ENCODE results near the gene COL9A2. TPM values are rescaled to one million over a fixed set of nuclear protein-coding genes. Genes with fewer than 3 reads are reported as not detected.

The COL9A2 gene
- total RNA-seq (2014; rRNA removed; shearing (Covaris generic)) = 9.9 and 10.6 TPM in 2 replicates

DNA sequence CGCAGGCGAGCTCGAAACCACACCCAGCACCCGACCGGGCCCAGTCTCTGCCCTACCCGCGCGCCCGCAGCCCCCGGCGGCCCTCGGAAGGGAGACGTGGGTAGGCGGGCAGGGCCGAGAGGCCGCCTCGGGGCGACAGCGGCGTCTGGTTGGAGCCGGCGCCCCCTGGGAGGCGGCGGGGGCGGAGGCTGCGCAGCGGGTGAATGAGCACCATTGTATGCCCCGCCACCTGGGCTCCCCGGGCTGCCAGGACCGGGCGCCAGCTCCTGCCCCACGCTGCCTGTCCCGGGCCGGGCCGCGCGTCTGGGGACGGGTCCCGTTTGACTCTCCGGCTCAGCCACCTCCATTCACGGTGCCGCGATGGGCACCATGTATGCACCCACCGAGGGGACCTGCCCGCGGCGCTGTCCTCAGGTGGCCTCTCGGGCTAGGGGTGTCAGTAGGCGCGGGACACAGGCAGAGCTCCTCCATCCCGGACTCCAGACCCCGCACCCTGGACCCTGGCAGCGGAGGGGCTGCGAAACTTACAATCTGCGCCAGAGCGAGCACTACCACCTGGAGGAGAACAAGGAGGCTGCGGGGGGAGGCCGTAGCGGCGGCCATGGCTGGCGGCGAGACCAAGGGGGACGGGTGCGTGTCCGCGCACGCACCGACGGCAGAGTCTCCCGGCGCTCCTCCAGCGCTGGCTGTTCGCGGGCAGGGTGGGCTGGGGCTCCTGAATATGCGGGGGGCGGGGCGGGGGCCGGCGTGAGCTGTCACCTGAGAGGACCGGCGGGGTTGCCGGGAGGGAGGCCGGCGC, at the start of gene COL9A2:
Gene COL9A2 (minus strand): TSS at position 692 of the 799 bp plus-strand sequence. CDS start 89 bp downstream, at position 603.

DNA sequence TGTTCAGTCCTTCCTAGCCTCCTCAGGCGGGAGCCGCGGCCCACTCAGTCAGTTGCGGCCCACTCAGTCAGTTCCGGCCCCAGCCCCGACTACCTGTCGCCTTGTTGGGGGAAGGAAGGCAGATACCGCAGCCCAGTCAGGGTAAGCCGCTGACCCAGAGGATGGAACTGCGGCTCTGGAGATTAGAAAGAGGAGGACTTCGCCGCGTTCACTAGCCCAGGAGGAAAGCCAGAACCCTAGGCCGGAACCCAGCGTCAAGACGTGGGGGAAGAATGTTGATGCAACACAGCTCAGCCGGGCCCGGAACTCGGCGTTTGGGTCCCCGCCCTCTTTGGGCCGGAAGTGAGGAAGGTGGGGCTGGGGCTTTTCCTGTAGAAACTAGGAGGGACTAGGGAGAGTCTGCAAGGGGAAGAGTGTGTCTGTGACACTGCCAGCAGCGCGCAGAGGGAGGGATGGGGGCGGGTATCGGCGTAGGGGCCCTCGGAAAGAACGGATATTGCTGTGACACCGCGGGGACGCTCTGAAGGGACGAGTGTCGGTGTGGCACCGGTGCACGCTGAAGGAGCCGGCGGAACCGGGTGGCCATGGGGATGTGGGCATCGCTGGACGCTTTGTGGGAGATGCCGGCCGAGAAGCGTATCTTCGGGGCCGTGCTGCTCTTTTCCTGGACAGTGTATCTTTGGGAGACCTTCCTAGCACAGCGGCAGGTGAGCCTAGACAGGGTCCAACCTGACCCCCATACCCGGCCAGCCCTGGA, 59.2 kb downstream of the COL9A2 start, which contains the start of gene ZMPSTE24:
Gene ZMPSTE24 (plus strand): TSS at position 549 of the 757 bp plus-strand sequence. CDS start 36 bp downstream, at position 585.

Other genes starting within 250 kb of the COL9A2 start
- gene PPT1, start 220.0 kb downstream of the COL9A2 start, total RNA-seq (2014; rRNA removed; shearing (Covaris generic)) = 63.9 and 69.6 TPM in 2 replicates
- 12.1 and 14.9 TPM in 2 replicates for gene RLF, start 155.9 kb downstream of the COL9A2 start, total RNA-seq (2014; rRNA removed; shearing (Covaris generic))
- gene TMCO2, start 69.3 kb downstream of the COL9A2 start, total RNA-seq (2014; rRNA removed; shearing (Covaris generic)) = not detected in 2 replicates
- 29.4 and 33.9 TPM in 2 replicates for gene ZMPSTE24, start 59.0 kb downstream of the COL9A2 start, total RNA-seq (2014; rRNA removed; shearing (Covaris generic))
- gene SMAP2, start 56.4 kb upstream of the COL9A2 start, total RNA-seq (2014; rRNA removed; shearing (Covaris generic)) = 16.7 and 19.9 TPM in 2 replicates
- gene ZFP69B, start 133.2 kb upstream of the COL9A2 start, total RNA-seq (2014; rRNA removed; shearing (Covaris generic)) = 10.3 and 12.3 TPM in 2 replicates
- gene ZFP69, start 160.0 kb upstream of the COL9A2 start, total RNA-seq (2014; rRNA removed; shearing (Covaris generic)) = 7.2 and 7.6 TPM in 2 replicates
- 9.4 and 10.7 TPM in 2 replicates for gene EXO5, start 191.5 kb upstream of the COL9A2 start, total RNA-seq (2014; rRNA removed; shearing (Covaris generic))
- 4.3 and 4.7 TPM in 2 replicates for gene ZNF684, start 214.4 kb upstream of the COL9A2 start, total RNA-seq (2014; rRNA removed; shearing (Covaris generic))